ENCODE results near the gene SLC35F4.

DNA sequence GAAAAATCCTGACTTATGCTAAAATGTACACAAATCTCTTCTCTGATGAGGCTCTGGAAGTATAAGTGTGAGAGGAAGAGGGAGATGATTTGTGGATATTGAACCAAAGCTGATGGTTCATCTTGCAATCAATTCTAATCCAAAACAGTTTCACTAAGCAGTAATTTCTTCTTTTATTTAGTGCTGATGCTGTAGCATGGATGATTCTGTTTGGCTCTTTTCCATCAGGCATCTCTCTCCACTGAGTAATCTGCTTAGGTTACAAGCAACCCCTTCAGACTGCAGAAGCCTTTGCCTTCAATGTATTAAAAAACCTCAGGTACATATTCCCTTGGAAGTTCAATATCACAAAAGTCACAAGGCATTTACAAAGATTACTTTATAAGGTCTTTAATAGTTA lies 213.1 kb downstream of the SLC35F4 start:
- no peak for TF ChIP-seq CTCF (conservative IDR thresholded peaks at IDR 0.05; ENCODE audit: low read depth, low read length)
- no peak for TF ChIP-seq EZH2 (IDR thresholded peaks at IDR 0.05; ENCODE audit: borderline replicate concordance, low read depth, low read length, poor library complexity, severe bottlenecking)
